HepG2 (cell line): Measurements from ENCODE around the gene ETV6.

Experiments used
- ARNT2 ChIP-seq: sonication (generic); formaldehyde crosslinking; IDR thresholded peaks from 2 replicates; pipeline ENCODE4 v1.8.0; 2022; ENCODE audit warnings: mild to moderate bottlenecking, low read depth, missing genetic modification reagents, moderate library complexity
- GATAD2A ChIP-seq: IDR thresholded peaks from 2 replicates; pipeline ENCODE4 v1.6.1; 2016
- HMG20B ChIP-seq: conservative IDR thresholded peaks from 2 replicates; pipeline ENCODE4 v1.6.1; 2016; ENCODE audit warnings: missing genetic modification reagents, missing compliant biosample characterization
- ZFX ChIP-seq: sonication (generic); formaldehyde crosslinking; IDR thresholded peaks from 2 replicates; pipeline ENCODE4 v1.4.0; 2020; ENCODE audit warnings: mild to moderate bottlenecking, low read depth, missing genetic modification reagents, moderate library complexity
- TF ChIP-seq, protein P1 (sequence below): IDR thresholded peaks from 2 replicates; pipeline ENCODE4 v1.4.0; 2020; ENCODE audit warnings: mild to moderate bottlenecking, missing genetic modification reagents
- TF ChIP-seq, protein P2 (sequence below): sonication (generic); formaldehyde crosslinking; IDR thresholded peaks from 2 replicates; pipeline ENCODE4 v1.5.0; 2020; ENCODE audit warnings: mild to moderate bottlenecking, missing genetic modification reagents, moderate library complexity
- TF ChIP-seq, protein P3 (sequence below): sonication (generic); formaldehyde crosslinking; IDR thresholded peaks from 2 replicates; pipeline ENCODE4 v1.8.1; 2023; ENCODE audit warnings: mild to moderate bottlenecking, missing genetic modification reagents
- TF ChIP-seq, protein P4 (sequence below): sonication (generic); formaldehyde crosslinking; IDR thresholded peaks from 2 replicates; pipeline ENCODE4 v1.4.0; 2020; ENCODE audit warnings: missing genetic modification reagents, borderline replicate concordance
- TF ChIP-seq, protein P5 (sequence below): sonication (generic); formaldehyde crosslinking; conservative IDR thresholded peaks from 2 replicates; pipeline ENCODE4 v1.4.0; 2020; ENCODE audit warnings: missing genetic modification reagents

GRCh38 chr12:11862798-11863197 is 213.3 kb downstream of the ETV6 start:
- TF ChIP-seq, protein P1, sequence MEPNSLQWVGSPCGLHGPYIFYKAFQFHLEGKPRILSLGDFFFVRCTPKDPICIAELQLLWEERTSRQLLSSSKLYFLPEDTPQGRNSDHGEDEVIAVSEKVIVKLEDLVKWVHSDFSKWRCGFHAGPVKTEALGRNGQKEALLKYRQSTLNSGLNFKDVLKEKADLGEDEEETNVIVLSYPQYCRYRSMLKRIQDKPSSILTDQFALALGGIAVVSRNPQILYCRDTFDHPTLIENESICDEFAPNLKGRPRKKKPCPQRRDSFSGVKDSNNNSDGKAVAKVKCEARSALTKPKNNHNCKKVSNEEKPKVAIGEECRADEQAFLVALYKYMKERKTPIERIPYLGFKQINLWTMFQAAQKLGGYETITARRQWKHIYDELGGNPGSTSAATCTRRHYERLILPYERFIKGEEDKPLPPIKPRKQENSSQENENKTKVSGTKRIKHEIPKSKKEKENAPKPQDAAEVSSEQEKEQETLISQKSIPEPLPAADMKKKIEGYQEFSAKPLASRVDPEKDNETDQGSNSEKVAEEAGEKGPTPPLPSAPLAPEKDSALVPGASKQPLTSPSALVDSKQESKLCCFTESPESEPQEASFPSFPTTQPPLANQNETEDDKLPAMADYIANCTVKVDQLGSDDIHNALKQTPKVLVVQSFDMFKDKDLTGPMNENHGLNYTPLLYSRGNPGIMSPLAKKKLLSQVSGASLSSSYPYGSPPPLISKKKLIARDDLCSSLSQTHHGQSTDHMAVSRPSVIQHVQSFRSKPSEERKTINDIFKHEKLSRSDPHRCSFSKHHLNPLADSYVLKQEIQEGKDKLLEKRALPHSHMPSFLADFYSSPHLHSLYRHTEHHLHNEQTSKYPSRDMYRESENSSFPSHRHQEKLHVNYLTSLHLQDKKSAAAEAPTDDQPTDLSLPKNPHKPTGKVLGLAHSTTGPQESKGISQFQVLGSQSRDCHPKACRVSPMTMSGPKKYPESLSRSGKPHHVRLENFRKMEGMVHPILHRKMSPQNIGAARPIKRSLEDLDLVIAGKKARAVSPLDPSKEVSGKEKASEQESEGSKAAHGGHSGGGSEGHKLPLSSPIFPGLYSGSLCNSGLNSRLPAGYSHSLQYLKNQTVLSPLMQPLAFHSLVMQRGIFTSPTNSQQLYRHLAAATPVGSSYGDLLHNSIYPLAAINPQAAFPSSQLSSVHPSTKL (CRISPR knock-in tag): no peak
- no peak for TF ChIP-seq ZFX (CRISPR knock-in tag)
- TF ChIP-seq HMG20B: no peak
- TF ChIP-seq, protein P2, sequence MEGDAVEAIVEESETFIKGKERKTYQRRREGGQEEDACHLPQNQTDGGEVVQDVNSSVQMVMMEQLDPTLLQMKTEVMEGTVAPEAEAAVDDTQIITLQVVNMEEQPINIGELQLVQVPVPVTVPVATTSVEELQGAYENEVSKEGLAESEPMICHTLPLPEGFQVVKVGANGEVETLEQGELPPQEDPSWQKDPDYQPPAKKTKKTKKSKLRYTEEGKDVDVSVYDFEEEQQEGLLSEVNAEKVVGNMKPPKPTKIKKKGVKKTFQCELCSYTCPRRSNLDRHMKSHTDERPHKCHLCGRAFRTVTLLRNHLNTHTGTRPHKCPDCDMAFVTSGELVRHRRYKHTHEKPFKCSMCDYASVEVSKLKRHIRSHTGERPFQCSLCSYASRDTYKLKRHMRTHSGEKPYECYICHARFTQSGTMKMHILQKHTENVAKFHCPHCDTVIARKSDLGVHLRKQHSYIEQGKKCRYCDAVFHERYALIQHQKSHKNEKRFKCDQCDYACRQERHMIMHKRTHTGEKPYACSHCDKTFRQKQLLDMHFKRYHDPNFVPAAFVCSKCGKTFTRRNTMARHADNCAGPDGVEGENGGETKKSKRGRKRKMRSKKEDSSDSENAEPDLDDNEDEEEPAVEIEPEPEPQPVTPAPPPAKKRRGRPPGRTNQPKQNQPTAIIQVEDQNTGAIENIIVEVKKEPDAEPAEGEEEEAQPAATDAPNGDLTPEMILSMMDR (CRISPR knock-in tag): no peak
- TF ChIP-seq, protein P3, sequence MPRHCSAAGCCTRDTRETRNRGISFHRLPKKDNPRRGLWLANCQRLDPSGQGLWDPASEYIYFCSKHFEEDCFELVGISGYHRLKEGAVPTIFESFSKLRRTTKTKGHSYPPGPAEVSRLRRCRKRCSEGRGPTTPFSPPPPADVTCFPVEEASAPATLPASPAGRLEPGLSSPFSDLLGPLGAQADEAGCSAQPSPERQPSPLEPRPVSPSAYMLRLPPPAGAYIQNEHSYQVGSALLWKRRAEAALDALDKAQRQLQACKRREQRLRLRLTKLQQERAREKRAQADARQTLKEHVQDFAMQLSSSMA (CRISPR knock-in tag): no peak
- TF ChIP-seq, protein P4, sequence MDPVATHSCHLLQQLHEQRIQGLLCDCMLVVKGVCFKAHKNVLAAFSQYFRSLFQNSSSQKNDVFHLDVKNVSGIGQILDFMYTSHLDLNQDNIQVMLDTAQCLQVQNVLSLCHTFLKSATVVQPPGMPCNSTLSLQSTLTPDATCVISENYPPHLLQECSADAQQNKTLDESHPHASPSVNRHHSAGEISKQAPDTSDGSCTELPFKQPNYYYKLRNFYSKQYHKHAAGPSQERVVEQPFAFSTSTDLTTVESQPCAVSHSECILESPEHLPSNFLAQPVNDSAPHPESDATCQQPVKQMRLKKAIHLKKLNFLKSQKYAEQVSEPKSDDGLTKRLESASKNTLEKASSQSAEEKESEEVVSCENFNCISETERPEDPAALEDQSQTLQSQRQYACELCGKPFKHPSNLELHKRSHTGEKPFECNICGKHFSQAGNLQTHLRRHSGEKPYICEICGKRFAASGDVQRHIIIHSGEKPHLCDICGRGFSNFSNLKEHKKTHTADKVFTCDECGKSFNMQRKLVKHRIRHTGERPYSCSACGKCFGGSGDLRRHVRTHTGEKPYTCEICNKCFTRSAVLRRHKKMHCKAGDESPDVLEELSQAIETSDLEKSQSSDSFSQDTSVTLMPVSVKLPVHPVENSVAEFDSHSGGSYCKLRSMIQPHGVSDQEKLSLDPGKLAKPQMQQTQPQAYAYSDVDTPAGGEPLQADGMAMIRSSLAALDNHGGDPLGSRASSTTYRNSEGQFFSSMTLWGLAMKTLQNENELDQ (CRISPR knock-in tag): no peak
- TF ChIP-seq, protein P5, sequence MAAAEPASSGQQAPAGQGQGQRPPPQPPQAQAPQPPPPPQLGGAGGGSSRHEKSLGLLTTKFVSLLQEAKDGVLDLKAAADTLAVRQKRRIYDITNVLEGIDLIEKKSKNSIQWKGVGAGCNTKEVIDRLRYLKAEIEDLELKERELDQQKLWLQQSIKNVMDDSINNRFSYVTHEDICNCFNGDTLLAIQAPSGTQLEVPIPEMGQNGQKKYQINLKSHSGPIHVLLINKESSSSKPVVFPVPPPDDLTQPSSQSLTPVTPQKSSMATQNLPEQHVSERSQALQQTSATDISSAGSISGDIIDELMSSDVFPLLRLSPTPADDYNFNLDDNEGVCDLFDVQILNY (CRISPR knock-in tag): no peak
- no peak for TF ChIP-seq ARNT2 (CRISPR knock-in tag)
- no peak for TF ChIP-seq GATAD2A
